Caco-2 (cell line): ENCODE measurements around the gene PMVK. TPM values are rescaled to one million over a fixed set of nuclear protein-coding genes. Genes with fewer than 3 reads are reported as not detected.

Experiments
- BruUV-seq: library from RNA; stranded (reverse); fragments of 400-500 nt; replicated peaks from 2 replicates; lab custom pipeline; 2021; lab: Mats Ljungman, UMichigan
- CTCF ChIA-PET: fragments of 300-600 bp; sonication (Branson Sonifier 250); formaldehyde crosslinking; loops from one replicate; lab custom pipeline; 2022; ENCODE audit warnings: antibody characterized with exemption; lab: Charles Lee
- POLR2A ChIA-PET: fragments of 300-600 bp; sonication (Branson Sonifier 250); formaldehyde crosslinking; loops from one replicate; lab custom pipeline; 2022; ENCODE audit warnings: antibody characterized with exemption; lab: Charles Lee
- DNase-seq, 2 experiments: peaks; one replicate each; pipeline versions ENCODE4 v3.0.0 to v3.0.0-alpha.2; 2020 to 2022
- H3K27me3 ChIP-seq: replicated peaks from 2 replicates; pipeline ENCODE4 v1.6.0; 2011; ENCODE audit warnings: low read length; ENCODE audit not compliant: control insufficient read depth, insufficient read depth
- H3K36me3 ChIP-seq: 2 replicates; pipeline ENCODE4 v1.5.1; 2011; ENCODE audit warnings: low read length; ENCODE audit not compliant: control insufficient read depth, insufficient read depth
- H3K4me1 ChIP-seq: fragments of 250-450 bp; sonication (Bioruptor Pico); 2 replicates; pipeline ENCODE4 v1.5.1; 2020; ENCODE audit warnings: mild to moderate bottlenecking
- H3K4me3 ChIP-seq: 2 replicates; pipeline ENCODE4 v1.5.1; 2011; ENCODE audit warnings: low read depth, mild to moderate bottlenecking, control low read depth, low read length
- H3K9me3 ChIP-seq: fragments of 250-450 bp; sonication (Bioruptor Pico); 2 replicates; pipeline ENCODE4 v1.5.1; 2020; ENCODE audit warnings: mild to moderate bottlenecking, moderate library complexity
- H3K27ac Mint-ChIP-seq: one replicate; pipeline ENCODE4 v1.8.0; 2022; ENCODE audit warnings: mixed read lengths; ENCODE audit not compliant: unreplicated experiment
- H3K27me3 Mint-ChIP-seq: one replicate; pipeline ENCODE4 v1.8.0; 2022; ENCODE audit warnings: mixed read lengths; ENCODE audit not compliant: insufficient read depth, unreplicated experiment
- H3K36me3 Mint-ChIP-seq: one replicate; pipeline ENCODE4 v1.8.0; 2022; ENCODE audit warnings: mild to moderate bottlenecking, mixed read lengths; ENCODE audit not compliant: insufficient read depth, unreplicated experiment
- H3K4me1 Mint-ChIP-seq: one replicate; pipeline ENCODE4 v1.8.0; 2022; ENCODE audit warnings: low read depth, mixed read lengths; ENCODE audit not compliant: unreplicated experiment
- H3K4me3 Mint-ChIP-seq: one replicate; pipeline ENCODE4 v1.8.0; 2022; ENCODE audit warnings: mild to moderate bottlenecking, moderate library complexity, mixed read lengths; ENCODE audit not compliant: unreplicated experiment
- H3K9me3 Mint-ChIP-seq: one replicate; pipeline ENCODE4 v1.8.0; 2022; ENCODE audit warnings: mixed read lengths; ENCODE audit not compliant: unreplicated experiment
- intact Hi-C: fragments of 100-400 bp; cut with micrococcal nuclease; formaldehyde crosslinking; loops from one replicate; pipeline ENCODE4 v1.10.0; 2022; ENCODE audit not compliant: unreplicated experiment
- total RNA-seq: library from RNA; stranded (reverse); gene quantifications from 2 replicates; pipeline ENCODE4 v1.2.3, GENCODE V29; 2022
- TF ChIP-seq, protein P1 (sequence below), 2 experiments: fragments of 200-600 bp in 1 of 2; IDR thresholded peaks; 1 replicate in 1 of 2; 2 replicates in 1 of 2; pipeline versions ENCODE4 v1.5.1 to v1.8.0; 2011 to 2022; ENCODE audit warnings: antibody characterized with exemption in 1 of 2, control low read depth in 1 of 2, inconsistent platforms in 1 of 2, low read depth in 1 of 2, low read length in 1 of 2, mild to moderate bottlenecking in 1 of 2, moderate library complexity in 1 of 2; ENCODE audit not compliant: insufficient read depth in 1 of 2, severe bottlenecking in 1 of 2, unreplicated experiment in 1 of 2

PMVK gene
- total RNA-seq, 1 experiment from 2014 or later: 25.1 TPM

DNA sequence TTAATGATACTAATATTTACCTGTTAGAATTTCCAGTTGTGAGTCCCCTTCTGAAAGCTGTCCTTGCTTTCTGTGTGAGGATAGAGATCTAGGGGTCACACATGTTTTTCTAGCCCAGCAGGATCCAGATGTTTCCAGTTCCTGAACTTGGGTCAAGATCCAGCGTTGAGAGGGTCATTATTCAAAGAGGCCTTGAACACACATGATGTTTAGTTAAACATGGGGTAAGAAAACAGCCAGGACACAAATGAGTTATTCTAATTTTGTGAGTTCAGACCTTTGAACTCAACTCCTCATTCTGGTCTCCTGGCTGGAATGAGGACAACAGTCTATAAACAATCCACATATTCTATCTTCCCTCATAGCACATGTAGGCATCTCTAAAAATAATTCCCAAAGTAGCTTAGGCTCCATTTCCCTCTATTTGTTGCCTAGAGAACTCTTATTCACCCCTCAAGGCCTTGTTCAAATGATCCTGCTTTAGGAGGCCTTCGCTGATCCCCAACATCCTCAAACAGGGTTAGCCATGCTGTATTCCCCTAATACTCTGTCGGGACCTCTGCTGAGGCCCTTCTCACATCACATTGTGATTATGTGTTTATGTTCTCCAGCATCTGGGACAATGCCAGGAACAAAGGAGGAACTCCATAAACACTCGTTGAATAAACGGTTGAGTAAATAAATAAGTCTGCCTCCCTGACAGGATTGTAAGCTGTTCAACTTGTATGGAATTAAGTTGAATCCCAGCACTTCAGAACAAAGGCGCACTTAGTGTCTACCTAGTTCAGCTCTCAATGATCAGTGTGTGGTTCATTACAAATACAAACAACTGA lies 51.4 kb downstream of the PMVK start:
- no peaks in the 10 kb centered on the region for H3K36me3 ChIP-seq
- no peak overlapping the region for H3K27ac Mint-ChIP-seq
- H3K9me3 Mint-ChIP-seq: no peaks in the 10 kb centered on the region
- POLR2A ChIA-PET: no interaction called here
- H3K9me3 ChIP-seq: no peaks in the 10 kb centered on the region
- no peaks in the 10 kb centered on the region for H3K36me3 Mint-ChIP-seq
- H3K4me1 ChIP-seq: 0 out of 2 replicates have a peak, but pooled peaks cover 5% of the 10 kb centered on the region
- H3K4me3 Mint-ChIP-seq: no peak overlapping the region
- H3K4me3 ChIP-seq: no peak overlapping the region
- intact Hi-C loops: no loop called here
- DNase-seq: no peak
- TF ChIP-seq, protein P1, sequence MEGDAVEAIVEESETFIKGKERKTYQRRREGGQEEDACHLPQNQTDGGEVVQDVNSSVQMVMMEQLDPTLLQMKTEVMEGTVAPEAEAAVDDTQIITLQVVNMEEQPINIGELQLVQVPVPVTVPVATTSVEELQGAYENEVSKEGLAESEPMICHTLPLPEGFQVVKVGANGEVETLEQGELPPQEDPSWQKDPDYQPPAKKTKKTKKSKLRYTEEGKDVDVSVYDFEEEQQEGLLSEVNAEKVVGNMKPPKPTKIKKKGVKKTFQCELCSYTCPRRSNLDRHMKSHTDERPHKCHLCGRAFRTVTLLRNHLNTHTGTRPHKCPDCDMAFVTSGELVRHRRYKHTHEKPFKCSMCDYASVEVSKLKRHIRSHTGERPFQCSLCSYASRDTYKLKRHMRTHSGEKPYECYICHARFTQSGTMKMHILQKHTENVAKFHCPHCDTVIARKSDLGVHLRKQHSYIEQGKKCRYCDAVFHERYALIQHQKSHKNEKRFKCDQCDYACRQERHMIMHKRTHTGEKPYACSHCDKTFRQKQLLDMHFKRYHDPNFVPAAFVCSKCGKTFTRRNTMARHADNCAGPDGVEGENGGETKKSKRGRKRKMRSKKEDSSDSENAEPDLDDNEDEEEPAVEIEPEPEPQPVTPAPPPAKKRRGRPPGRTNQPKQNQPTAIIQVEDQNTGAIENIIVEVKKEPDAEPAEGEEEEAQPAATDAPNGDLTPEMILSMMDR (IDR thresholded peaks at IDR 0.05; ENCODE audit: insufficient read depth in 1 of 2, low read depth in 1 of 2, low read length in 1 of 2, severe bottlenecking in 1 of 2, unreplicated experiment in 1 of 2): no peak
- peaks cover 12% of the 10 kb centered on the region for H3K27me3 Mint-ChIP-seq
- CTCF ChIA-PET: interaction anchor here (0.7 kb wide), 1 partner anchor 192 kb away, joined by 3 read pairs; no protein-coding TSS in a partner anchor
- no peaks in the 10 kb centered on the region for H3K27me3 ChIP-seq
- peaks cover 7% of the 10 kb centered on the region for H3K4me1 Mint-ChIP-seq
- no TSS peak for BruUV-seq

DNA sequence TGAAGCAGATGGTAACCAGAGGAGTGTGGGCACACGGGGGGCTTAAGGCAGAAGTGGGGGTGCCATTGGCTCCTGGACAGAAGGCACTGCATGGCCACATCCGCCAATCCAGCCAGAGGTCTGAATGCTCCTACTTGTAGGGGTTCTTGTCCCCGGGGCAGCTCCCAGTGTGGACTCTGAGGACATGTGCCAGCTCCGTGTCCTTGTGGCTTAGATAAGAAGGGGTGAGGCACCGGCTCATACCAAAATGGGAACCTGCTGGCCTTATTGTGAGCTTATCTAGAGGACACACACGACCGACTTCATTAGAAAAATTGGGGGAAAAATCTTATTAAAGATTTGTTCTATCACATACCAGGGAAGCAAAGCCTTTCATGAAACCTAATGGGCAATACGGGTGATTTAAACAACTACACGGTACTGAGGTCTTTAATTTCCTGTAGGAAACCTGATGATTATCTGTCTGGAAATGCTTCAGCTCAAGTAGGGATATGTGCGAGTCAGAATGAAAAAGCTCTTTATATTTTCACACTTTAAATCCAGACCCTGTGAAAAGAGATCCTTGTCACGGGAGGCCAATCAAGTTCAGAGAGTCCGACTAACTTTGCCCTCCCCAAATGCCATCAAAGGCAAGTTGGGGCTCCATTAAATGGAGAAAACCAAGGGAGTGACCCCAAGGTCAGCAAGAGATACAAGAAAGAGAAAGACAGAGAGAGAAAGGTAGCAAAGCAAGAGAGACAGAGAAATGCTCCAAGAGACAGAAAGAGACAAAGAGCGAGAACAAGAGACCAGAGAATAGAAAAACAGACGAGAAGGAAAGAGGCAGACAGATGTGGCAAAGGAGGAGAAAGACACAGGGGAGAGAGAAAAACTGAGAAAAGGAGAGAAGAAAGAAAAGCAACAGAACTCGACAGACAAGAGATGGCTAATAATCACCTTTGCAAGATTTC lies 52.3 kb downstream of the PMVK start:
- DNase-seq: no peak
- Histone ChIP-seq H3K4me3 (no peak overlapping the region), H3K9me3 (no peaks in the 10 kb centered on the region), H3K36me3 (no peaks in the 10 kb centered on the region), H3K4me1 (0 out of 2 replicates have a peak, but pooled peaks cover 5% of the 10 kb centered on the region), H3K27me3 (no peaks in the 10 kb centered on the region)
- Mint-ChIP-seq H3K4me3 (no peak overlapping the region), H3K27ac (no peak overlapping the region), H3K9me3 (no peaks in the 10 kb centered on the region), H3K27me3 (peaks cover 12% of the 10 kb centered on the region), H3K4me1 (peaks cover 7% of the 10 kb centered on the region), H3K36me3 (no peaks in the 10 kb centered on the region)
- TF ChIP-seq, protein P1 (IDR thresholded peaks at IDR 0.05; ENCODE audit: insufficient read depth in 1 of 2, low read depth in 1 of 2, low read length in 1 of 2, severe bottlenecking in 1 of 2, unreplicated experiment in 1 of 2): no peak
- BruUV-seq: no TSS peak
- intact Hi-C loops: no loop called here
- ChIA-PET CTCF (no interaction called here), POLR2A (no interaction called here)
